OCI-LY7 (cell line): Measurements from ENCODE around the gene ANK3. TPM values are rescaled to one million over a fixed set of nuclear protein-coding genes. Genes with fewer than 3 reads are reported as not detected.

Source experiments
- BruUV-seq: library from RNA; stranded (reverse); fragments of 400-500 nt; replicated peaks from 2 replicates; lab custom pipeline; 2021; lab: Mats Ljungman, UMichigan
- CTCF ChIA-PET: fragments of 300-600 bp; sonication (Branson Sonifier 250); formaldehyde crosslinking; loops from one replicate; lab custom pipeline; 2022; ENCODE audit warnings: antibody characterized with exemption; ENCODE audit not compliant: unreplicated experiment; lab: Charles Lee
- POLR2A ChIA-PET: fragments of 300-600 bp; sonication (Branson Sonifier 250); formaldehyde crosslinking; loops from one replicate; lab custom pipeline; 2022; ENCODE audit warnings: antibody characterized with exemption; lab: Charles Lee
- DNase-seq: peaks from one replicate; pipeline ENCODE4 v3.0.0-alpha.2; 2015; ENCODE audit warnings: low spot score
- H2AFZ ChIP-seq: fragments of 200-600 bp; sonication (generic), shearing (Covaris generic); 2 replicates; pipeline ENCODE4 v1.6.1; 2014; ENCODE audit warnings: mild to moderate bottlenecking, antibody characterized with exemption, low read length, moderate library complexity
- H3K27ac ChIP-seq: fragments of 200-600 bp; sonication (generic); 2 replicates; pipeline ENCODE4 v1.5.1; 2014; ENCODE audit warnings: mixed run types, low read depth, mild to moderate bottlenecking, moderate library complexity, low read length, inconsistent platforms; ENCODE audit not compliant: poor library complexity, severe bottlenecking
- H3K36me3 ChIP-seq: fragments of 200-600 bp; sonication (generic); 2 replicates; pipeline ENCODE4 v1.6.1; 2014; ENCODE audit warnings: mild to moderate bottlenecking, antibody characterized with exemption, low read length, moderate library complexity, mixed read lengths; ENCODE audit not compliant: insufficient read depth
- H3K4me1 ChIP-seq: fragments of 200-600 bp; sonication (generic); 2 replicates; pipeline ENCODE4 v1.5.1; 2014; ENCODE audit warnings: mild to moderate bottlenecking, low read length; ENCODE audit not compliant: insufficient read depth, poor library complexity, severe bottlenecking
- H3K4me2 ChIP-seq: fragments of 200-600 bp; sonication (generic); 2 replicates; pipeline ENCODE4 v1.6.1; 2014; ENCODE audit warnings: mild to moderate bottlenecking, low read length
- H3K4me3 ChIP-seq: fragments of 200-600 bp; sonication (generic); 2 replicates; pipeline ENCODE4 v1.5.1; 2014; ENCODE audit warnings: mild to moderate bottlenecking, low read depth, low read length; ENCODE audit not compliant: poor library complexity, severe bottlenecking
- H3K79me2 ChIP-seq: fragments of 200-600 bp; sonication (generic); 2 replicates; pipeline ENCODE4 v1.6.1; 2016; ENCODE audit warnings: low read depth, mild to moderate bottlenecking, low read length, moderate library complexity, mixed read lengths; ENCODE audit not compliant: insufficient read depth
- H3K9me2 ChIP-seq: fragments of 200-600 bp; sonication (generic); 2 replicates; pipeline ENCODE4 v1.6.1; 2016; ENCODE audit warnings: mild to moderate bottlenecking, low read length, mixed read lengths; ENCODE audit not compliant: insufficient read depth
- H3K9me3 ChIP-seq: fragments of 200-600 bp; sonication (generic); 2 replicates; pipeline ENCODE4 v1.6.1; 2014; ENCODE audit warnings: mild to moderate bottlenecking, mixed run types, low read length, mixed read lengths
- H4K20me1 ChIP-seq: fragments of 200-600 bp; sonication (generic); 2 replicates; pipeline ENCODE4 v1.6.1; 2014; ENCODE audit warnings: mild to moderate bottlenecking, antibody characterized with exemption, low read length, moderate library complexity, mixed read lengths; ENCODE audit not compliant: insufficient read depth
- CTCF ChIP-seq: fragments of 200-600 bp; sonication (generic); conservative IDR thresholded peaks from 2 replicates; pipeline ENCODE4 v1.5.1; 2014; ENCODE audit warnings: mild to moderate bottlenecking, antibody characterized with exemption, low read length, moderate library complexity, mixed read lengths
- EZH2phosphoT487 ChIP-seq: fragments of 200-600 bp; sonication (generic); IDR thresholded peaks from 2 replicates; pipeline ENCODE4 v1.6.1; 2018; ENCODE audit warnings: low read depth, borderline replicate concordance, mild to moderate bottlenecking, mixed run types, antibody characterized with exemption, low read length, moderate library complexity, mixed read lengths
- intact Hi-C: fragments of 100-400 bp; cut with micrococcal nuclease; formaldehyde crosslinking; loops from one replicate; pipeline ENCODE4 v1.10.0; 2022; ENCODE audit not compliant: unreplicated experiment
- total RNA-seq, 2 experiments: library from RNA; depleted of rRNA in 1 of 2; stranded (reverse); fragments of >200 nt in 1 of 2; shearing (Covaris generic) in 1 of 2; gene quantifications; 2 replicates each; pipeline ENCODE4 v1.2.3, GENCODE V29; 2014 to 2022

The ANK3 gene
- total RNA-seq, 2 experiments from 2014 or later, result 0.13 to 0.49 TPM

DNA sequence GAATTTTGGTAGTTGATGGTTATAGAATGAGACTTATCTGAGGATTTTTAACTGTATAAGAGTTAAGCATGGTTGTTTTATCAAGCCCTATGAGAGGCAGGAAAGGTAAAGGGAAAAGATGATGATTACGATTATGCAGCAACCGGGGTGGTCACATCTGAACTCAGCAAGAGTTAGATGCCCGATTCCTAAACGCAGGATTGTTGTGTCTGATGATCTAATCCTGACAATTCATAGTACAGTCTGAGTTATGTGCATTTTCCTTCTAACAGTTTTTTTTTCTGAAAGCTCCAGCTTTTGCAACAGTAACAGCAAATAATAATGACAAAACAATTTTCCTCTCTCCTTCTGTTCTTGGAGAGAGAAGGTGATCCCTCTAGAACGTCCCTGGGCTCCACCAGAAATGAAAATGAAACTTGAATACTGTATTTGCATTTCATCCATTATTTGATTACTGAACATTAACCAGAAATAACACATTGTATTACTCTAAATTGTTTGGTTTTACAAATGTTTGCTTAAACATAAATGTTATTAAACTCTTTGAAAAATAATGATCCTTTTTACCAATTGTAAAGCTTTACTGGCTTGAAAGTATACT lies 306.8 kb downstream of the ANK3 start:
- intact Hi-C loops, result no loop called here
- no peak for TF ChIP-seq CTCF
- no peak for TF ChIP-seq EZH2phosphoT487
- ChIA-PET CTCF (no interaction called here), POLR2A (interaction anchor here (0.6 to 1.5 kb wide), 2 partner anchors 15 to 146 kb away, joined by 3 to 4 read pairs; no protein-coding TSS in a partner anchor)
- no peak for DNase-seq
- Histone ChIP-seq H3K36me3 (no peaks in the 10 kb centered on the region), H4K20me1 (no peaks in the 10 kb centered on the region), H3K9me3 (no peaks in the 10 kb centered on the region), H3K4me2 (no peak overlapping the region), H3K27ac (no peak overlapping the region), H3K4me1 (no peaks in the 10 kb centered on the region), H2AFZ (no peak overlapping the region), H3K79me2 (no peaks in the 10 kb centered on the region), H3K9me2 (no peaks in the 10 kb centered on the region), H3K4me3 (no peak overlapping the region)
- BruUV-seq, result no TSS peak

GRCh38 chr10:60082341-60082740 lies 307.3 kb downstream of the ANK3 start:
- BruUV-seq, result no TSS peak
- Histone ChIP-seq H3K9me3 (no peaks in the 10 kb centered on the region), H3K27ac (no peak overlapping the region), H3K4me2 (no peak overlapping the region), H4K20me1 (no peaks in the 10 kb centered on the region), H3K4me1 (no peaks in the 10 kb centered on the region), H2AFZ (no peak overlapping the region), H3K4me3 (no peak overlapping the region), H3K36me3 (no peaks in the 10 kb centered on the region), H3K79me2 (no peaks in the 10 kb centered on the region), H3K9me2 (no peaks in the 10 kb centered on the region)
- intact Hi-C loops, result no loop called here
- ChIA-PET CTCF (no interaction called here), POLR2A (interaction anchor here (1.5 kb wide), 1 partner anchor 15 kb away, joined by 3 read pairs; no protein-coding TSS in a partner anchor)
- no peak for DNase-seq
- TF ChIP-seq EZH2phosphoT487 (no peak), CTCF (no peak)

DNA sequence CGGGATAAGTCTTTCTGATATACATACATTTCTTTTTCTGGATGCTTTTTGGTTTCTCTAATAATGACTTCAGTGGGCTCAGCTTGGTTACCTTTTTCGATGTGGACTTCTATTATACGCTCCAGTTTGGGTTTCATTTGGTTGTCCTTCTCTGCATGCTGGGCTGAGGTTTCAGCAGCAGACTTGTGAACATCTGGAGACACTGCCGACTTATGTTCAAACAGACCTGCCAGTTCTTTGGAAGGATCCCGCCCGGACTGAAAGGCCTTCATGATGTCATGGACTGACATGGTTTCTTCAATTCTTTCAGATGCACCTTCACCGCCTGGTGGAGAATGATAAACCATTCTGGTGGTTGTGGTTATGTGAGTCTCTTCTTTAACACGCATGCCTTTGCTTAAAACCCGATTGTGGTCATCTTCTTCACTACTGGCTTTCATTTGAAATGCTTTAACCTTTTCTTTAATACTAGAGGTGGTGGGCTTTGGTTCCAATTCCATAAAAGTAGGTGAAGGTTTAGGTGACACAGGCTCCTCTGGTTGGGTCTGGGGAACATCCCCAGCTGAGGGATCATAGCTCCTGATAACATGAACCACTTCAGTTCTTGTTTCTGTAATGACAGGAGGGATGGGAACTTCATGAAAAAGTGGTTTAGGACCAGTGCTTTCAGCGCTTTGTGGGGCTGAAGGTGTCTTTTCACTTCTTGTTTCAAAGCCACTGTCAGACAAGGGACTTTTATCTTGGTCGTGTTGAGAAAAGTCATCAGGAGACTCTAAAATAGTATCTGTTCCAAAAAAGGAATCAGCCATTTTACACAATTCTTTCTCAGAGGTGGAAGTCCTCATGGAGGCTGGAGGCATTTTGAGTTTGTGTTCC lies 315.7 kb downstream of the ANK3 start:
- H2AFZ ChIP-seq, result no peak overlapping the region
- CTCF ChIA-PET, result no interaction called here
- intact Hi-C loops, result no loop called here
- H3K4me3 ChIP-seq, result no peak overlapping the region
- no peaks in the 10 kb centered on the region for H4K20me1 ChIP-seq
- H3K4me1 ChIP-seq, result no peaks in the 10 kb centered on the region
- H3K36me3 ChIP-seq, result no peaks in the 10 kb centered on the region
- BruUV-seq, result no TSS peak
- H3K27ac ChIP-seq, result no peak overlapping the region
- no peaks in the 10 kb centered on the region for H3K79me2 ChIP-seq
- POLR2A ChIA-PET, result no interaction called here
- TF ChIP-seq CTCF (no peak), EZH2phosphoT487 (no peak)
- no peak for DNase-seq
- no peaks in the 10 kb centered on the region for H3K9me2 ChIP-seq
- H3K9me3 ChIP-seq, result no peaks in the 10 kb centered on the region
- H3K4me2 ChIP-seq, result no peak overlapping the region
